Measurements from ENCODE around the gene ZNRF4. TPM values are rescaled to one million over a fixed set of nuclear protein-coding genes. Genes with fewer than 3 reads are reported as not detected.
A peak's percentile ranks its signal among the peaks of the same experiment; 100 is the strongest.

The ZNRF4 gene
- total RNA-seq, 1 donor from 2014 or later: not detected

DNA sequence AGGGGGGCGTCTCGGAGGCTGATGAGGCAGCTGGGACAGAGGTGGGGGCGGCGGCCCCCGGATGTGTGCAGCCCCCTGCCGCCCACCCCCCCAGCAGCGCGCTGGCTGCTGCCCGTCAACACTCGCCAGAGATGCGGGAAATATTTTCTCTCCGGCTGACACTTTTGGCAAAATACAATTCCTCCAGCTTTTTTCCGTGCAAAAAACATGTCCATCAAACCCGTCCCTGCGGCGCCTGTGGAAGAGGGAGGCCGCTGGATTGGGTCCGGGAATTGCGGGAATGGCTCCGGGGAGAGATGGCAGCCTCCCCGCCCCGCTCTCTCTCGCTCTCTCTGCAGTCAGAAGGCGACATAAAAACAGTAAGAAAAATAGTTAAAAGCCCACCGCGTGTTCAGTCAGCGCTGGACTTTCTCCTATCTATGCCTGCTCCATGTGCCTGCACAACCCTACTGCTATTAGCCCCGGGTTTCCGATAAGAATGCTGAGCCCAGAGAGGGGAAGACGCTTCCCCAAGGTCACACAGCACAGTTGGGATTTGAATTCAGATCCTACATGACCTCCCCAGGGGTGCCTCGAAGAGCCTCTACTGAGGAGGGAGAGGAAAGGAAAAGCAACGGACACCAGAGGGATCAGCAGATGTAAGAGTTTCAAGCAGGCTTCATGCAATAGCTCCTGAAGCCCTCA, 23.2 kb downstream of the ZNRF4 start:
- no peaks in the 10 kb centered on the region for H3K4me1 ChIP-seq
- H3K27me3 ChIP-seq: no peaks in the 10 kb centered on the region
- intact Hi-C loops (cut with DNase I): no loop called here
- peaks cover 16% of the 10 kb centered on the region for H3K9me3 ChIP-seq
- DNase-seq (ENCODE audit: extremely low spot score in 2 of 2): no peak
- no peak overlapping the region for H3K27ac ChIP-seq
- no peaks in the 10 kb centered on the region for H3K36me3 ChIP-seq
- TF ChIP-seq POLR2AphosphoS5 (IDR thresholded peaks at IDR 0.05; ENCODE audit: insufficient read depth in 1 of 2, low read depth in 1 of 2) (no peak), POLR2A (IDR thresholded peaks at IDR 0.05) (no peak)
- TF ChIP-seq, protein P1, sequence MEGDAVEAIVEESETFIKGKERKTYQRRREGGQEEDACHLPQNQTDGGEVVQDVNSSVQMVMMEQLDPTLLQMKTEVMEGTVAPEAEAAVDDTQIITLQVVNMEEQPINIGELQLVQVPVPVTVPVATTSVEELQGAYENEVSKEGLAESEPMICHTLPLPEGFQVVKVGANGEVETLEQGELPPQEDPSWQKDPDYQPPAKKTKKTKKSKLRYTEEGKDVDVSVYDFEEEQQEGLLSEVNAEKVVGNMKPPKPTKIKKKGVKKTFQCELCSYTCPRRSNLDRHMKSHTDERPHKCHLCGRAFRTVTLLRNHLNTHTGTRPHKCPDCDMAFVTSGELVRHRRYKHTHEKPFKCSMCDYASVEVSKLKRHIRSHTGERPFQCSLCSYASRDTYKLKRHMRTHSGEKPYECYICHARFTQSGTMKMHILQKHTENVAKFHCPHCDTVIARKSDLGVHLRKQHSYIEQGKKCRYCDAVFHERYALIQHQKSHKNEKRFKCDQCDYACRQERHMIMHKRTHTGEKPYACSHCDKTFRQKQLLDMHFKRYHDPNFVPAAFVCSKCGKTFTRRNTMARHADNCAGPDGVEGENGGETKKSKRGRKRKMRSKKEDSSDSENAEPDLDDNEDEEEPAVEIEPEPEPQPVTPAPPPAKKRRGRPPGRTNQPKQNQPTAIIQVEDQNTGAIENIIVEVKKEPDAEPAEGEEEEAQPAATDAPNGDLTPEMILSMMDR (IDR thresholded peaks at IDR 0.05): no peak
- no peak overlapping the region for H3K4me3 ChIP-seq

DNA sequence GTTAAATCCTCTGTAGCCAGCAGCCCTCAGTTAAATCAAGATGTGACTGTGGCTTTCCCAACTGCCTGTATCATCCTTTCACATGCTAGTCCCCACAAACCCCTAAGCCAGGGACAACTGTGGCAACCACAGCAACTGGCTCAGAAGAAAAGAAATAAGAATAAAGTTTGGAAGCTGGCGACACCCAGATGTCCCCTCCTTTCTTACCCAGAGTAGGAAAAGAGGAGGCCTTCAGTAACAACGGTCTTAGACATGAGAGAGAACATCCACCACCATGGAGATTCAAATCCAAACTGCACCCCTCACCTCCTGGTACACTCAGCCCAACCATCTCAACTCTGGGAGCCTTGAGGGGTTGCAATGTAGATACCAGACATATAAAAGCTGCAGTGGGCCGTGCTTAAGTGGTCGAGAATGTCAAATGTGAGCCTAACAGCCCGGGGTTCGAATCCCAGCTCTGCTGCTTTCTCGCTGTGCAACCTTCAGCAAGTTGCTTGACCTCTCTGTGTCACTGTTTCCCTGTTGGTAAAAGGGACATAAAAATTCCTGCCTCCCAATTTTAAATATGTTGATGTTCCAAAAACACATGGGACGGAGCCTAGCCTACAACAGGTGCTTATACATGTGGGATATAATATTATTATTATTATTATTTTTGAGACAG, 23.8 kb downstream of the ZNRF4 start:
- H3K27ac ChIP-seq: no peak overlapping the region
- intact Hi-C loops (cut with DNase I): no loop called here
- H3K4me3 ChIP-seq: no peak overlapping the region
- H3K27me3 ChIP-seq: no peaks in the 10 kb centered on the region
- H3K36me3 ChIP-seq: no peaks in the 10 kb centered on the region
- no peaks in the 10 kb centered on the region for H3K4me1 ChIP-seq
- peaks cover 16% of the 10 kb centered on the region for H3K9me3 ChIP-seq
- TF ChIP-seq POLR2A (IDR thresholded peaks at IDR 0.05): no peak
- no peak for TF ChIP-seq POLR2AphosphoS5 (IDR thresholded peaks at IDR 0.05; ENCODE audit: insufficient read depth in 1 of 2, low read depth in 1 of 2)
- TF ChIP-seq, protein P1 (IDR thresholded peaks at IDR 0.05): no peak
- DNase-seq (ENCODE audit: extremely low spot score in 2 of 2): no peak

DNA sequence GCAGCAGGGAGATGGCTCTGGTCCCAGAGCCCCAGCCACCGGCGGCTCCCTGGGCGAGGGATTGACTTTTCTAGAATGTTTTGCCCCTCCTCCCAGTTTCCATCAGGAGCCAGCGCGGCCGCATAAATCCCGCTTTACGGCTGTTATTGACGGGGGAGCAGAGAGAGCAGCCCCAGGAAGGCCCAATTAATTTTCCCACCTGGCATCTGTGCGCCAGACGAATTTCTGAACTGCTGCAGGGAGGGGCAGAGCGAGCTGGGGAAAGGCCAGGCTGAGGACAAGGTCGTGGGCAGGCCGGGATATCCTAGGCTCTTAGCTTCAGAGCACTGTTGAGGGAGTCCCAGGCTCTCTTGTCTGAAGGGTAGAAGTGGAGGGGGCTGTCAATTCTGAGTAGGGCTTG, 24.7 kb downstream of the ZNRF4 start:
- TF ChIP-seq POLR2A (IDR thresholded peaks at IDR 0.05): no peak
- TF ChIP-seq, protein P1 (IDR thresholded peaks at IDR 0.05): no peak
- no peak for TF ChIP-seq POLR2AphosphoS5 (IDR thresholded peaks at IDR 0.05; ENCODE audit: insufficient read depth in 1 of 2, low read depth in 1 of 2)
- Histone ChIP-seq H3K27me3 (no peaks in the 10 kb centered on the region), H3K9me3 (peaks cover 16% of the 10 kb centered on the region), H3K36me3 (no peaks in the 10 kb centered on the region), H3K4me1 (no peaks in the 10 kb centered on the region), H3K27ac (no peak overlapping the region), H3K4me3 (no peak overlapping the region)
- intact Hi-C loops (cut with DNase I): no loop called here
- DNase-seq (ENCODE audit: extremely low spot score in 2 of 2): no peak

DNA sequence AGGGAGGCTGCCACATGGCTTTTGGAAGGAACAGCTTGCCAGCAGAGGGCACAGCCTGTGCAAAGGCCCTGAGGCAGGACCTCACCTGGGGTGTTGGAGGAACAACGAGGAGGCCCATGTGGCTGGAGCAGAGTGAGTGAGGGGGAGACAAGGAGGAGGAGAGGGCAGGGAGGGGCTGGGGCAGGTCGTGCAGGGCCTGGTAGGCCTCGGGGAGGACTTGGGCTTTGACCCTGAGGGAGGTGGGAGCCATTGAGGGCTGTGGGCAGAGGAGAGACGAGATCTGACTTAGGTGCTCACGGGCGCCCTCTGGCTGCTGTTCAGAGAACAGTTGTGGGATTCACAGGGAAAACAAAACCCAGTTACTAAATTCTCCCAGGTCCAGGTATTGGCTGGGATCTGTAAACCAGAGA, 25.2 kb downstream of the ZNRF4 start:
- no peak overlapping the region for H3K27ac ChIP-seq
- no peak overlapping the region for H3K4me3 ChIP-seq
- intact Hi-C loops (cut with DNase I): no loop called here
- DNase-seq (ENCODE audit: extremely low spot score in 2 of 2): no peak
- peaks cover 16% of the 10 kb centered on the region for H3K9me3 ChIP-seq
- H3K27me3 ChIP-seq: no peaks in the 10 kb centered on the region
- H3K36me3 ChIP-seq: no peaks in the 10 kb centered on the region
- TF ChIP-seq, protein P1 (IDR thresholded peaks at IDR 0.05): peak in 1 of 3 experiments; percentile 13
- TF ChIP-seq POLR2A (IDR thresholded peaks at IDR 0.05): no peak
- no peaks in the 10 kb centered on the region for H3K4me1 ChIP-seq

DNA sequence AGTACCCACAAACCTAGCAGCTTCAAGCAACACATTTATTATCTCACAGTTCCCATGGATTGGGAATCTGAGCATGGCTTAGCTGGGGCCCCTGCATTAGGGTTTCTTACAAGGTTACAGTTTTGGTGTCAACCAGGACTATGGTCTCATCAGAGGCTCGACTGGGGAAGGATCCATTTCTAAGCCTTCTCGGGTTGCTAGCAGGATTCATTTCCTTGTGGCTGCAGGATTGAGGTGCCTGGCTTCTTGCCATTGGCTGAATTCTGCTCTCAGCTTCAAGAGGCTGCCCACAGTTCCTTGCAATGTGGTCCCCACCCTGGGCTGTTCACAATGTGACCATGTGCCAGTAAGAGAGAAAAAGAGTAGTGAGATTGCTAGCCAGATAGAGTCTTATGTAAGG, 26.7 kb downstream of the ZNRF4 start:
- H3K27me3 ChIP-seq: no peaks in the 10 kb centered on the region
- DNase-seq (ENCODE audit: extremely low spot score in 2 of 2): no peak
- intact Hi-C loops (cut with DNase I): no loop called here
- H3K4me1 ChIP-seq: no peaks in the 10 kb centered on the region
- H3K4me3 ChIP-seq: no peak overlapping the region
- no peak overlapping the region for H3K27ac ChIP-seq
- H3K36me3 ChIP-seq: no peaks in the 10 kb centered on the region
- no peak for TF ChIP-seq POLR2A (IDR thresholded peaks at IDR 0.05)
- no peak for TF ChIP-seq POLR2AphosphoS5 (IDR thresholded peaks at IDR 0.05; ENCODE audit: insufficient read depth in 1 of 2, low read depth in 1 of 2)
- TF ChIP-seq, protein P1 (IDR thresholded peaks at IDR 0.05): no peak
- H3K9me3 ChIP-seq: peaks cover 16% of the 10 kb centered on the region
